ENCODE results near the gene CDH4. TPM values are rescaled to one million over a fixed set of nuclear protein-coding genes. Genes with fewer than 3 reads are reported as not detected.

The CDH4 gene
- total and polyA plus RNA-seq, 2 of the 4 experiments (the other 2 are of a cell fraction) = 1.6 to 3.5 TPM

DNA sequence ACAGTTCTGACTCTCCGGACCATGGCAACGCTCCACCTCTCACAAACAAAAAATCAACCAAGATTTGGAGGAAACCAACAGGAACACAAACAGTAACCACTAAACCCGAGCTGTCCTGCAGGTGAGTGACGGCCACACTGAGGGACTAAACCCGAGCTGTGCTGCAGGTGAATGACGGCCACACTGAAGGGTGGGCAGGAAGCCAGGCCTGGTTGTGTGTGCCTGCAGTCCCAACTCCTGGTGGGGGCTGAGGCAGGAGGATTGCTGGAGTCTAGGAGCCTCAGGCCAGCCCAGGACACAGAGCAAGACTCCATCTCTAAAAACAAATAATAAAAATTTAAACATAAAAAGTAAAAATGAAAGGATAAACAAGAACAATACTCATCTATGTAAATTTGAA, 733.0 kb downstream of the CDH4 start:
- H3K9ac ChIP-seq (ENCODE audit: low read depth, low read length) = no peak overlapping the region
- CTCF ChIA-PET = no interaction called here
- BruUV-seq (replicated peaks) = no TSS peak

More for the DNA sequence above, 733.0 kb downstream of the CDH4 start:
- Histone ChIP-seq H3K23ac (ENCODE audit: low read depth, low read length) (no peak overlapping the region), H2AFZ (replicated peaks; ENCODE audit: low read length, poor library complexity) (no peak overlapping the region), H2BK120ac (ENCODE audit: low read depth, low read length) (no peak overlapping the region), H4K20me1 (ENCODE audit: insufficient read depth, low read length) (no peaks in the 10 kb centered on the region; the same call in 1 of the 2 replicates), H4K5ac (ENCODE audit: low read depth, low read length) (no peak overlapping the region), H2BK20ac (ENCODE audit: low read depth, low read length) (no peak overlapping the region), H2AK9ac (replicated peaks; ENCODE audit: low read depth, low read length, poor library complexity) (no peak overlapping the region), H2BK5ac (ENCODE audit: low read depth, low read length, poor library complexity, severe bottlenecking) (no peak overlapping the region), H3K4me3 (ENCODE audit: insufficient read depth, low read depth, low read length) (no peak overlapping the region), H3K4ac (ENCODE audit: low read depth, low read length) (no peak overlapping the region), H3K9me1 (ENCODE audit: insufficient read depth, low read length) (peaks cover 2% of the 10 kb centered on the region; the same call in 1 of the 2 replicates), H3K27ac (ENCODE audit: insufficient read depth, low read length) (no peak overlapping the region), H3K79me1 (ENCODE audit: low read depth in 1 of 2, low read length in 2 of 2) (peaks cover 6% of the 10 kb centered on the region in 2 experiments), H2AK5ac (ENCODE audit: low read depth, low read length) (no peak overlapping the region), H3K18ac (ENCODE audit: low read depth, low read length) (no peak overlapping the region), H3K4me1 (ENCODE audit: control insufficient read depth, insufficient read depth, low read length) (no peaks in the 10 kb centered on the region), H2BK15ac (ENCODE audit: low read depth, low read length) (no peak overlapping the region), H4K91ac (ENCODE audit: insufficient read depth, low read depth, low read length) (no peak overlapping the region), H4K8ac (ENCODE audit: low read depth in 2 of 2, low read length in 2 of 2) (no peak overlapping the region), H3K9me3 (ENCODE audit: control insufficient read depth, insufficient read depth, low read length) (no peaks in the 10 kb centered on the region), H3K4me2 (ENCODE audit: low read depth, low read length) (no peak overlapping the region), H3K27me3 (ENCODE audit: control insufficient read depth, insufficient read depth, low read length) (no peaks in the 10 kb centered on the region), H3K14ac (replicated peaks; ENCODE audit: low read depth, low read length) (no peak overlapping the region), H3K36me3 (ENCODE audit: control insufficient read depth, insufficient read depth, low read length) (peaks cover 20% of the 10 kb centered on the region), H3K56ac (ENCODE audit: extremely low read depth, insufficient read depth, low read length) (no peak overlapping the region)
- TF ChIP-seq FOS (IDR thresholded peaks at IDR 0.05; ENCODE audit: low read depth, low read length) (no peak), CEBPB (IDR thresholded peaks at IDR 0.05; ENCODE audit: low read depth, low read length) (no peak), RFX5 (IDR thresholded peaks at IDR 0.05; ENCODE audit: low read depth, low read length) (no peak), CHD1 (IDR thresholded peaks at IDR 0.05; ENCODE audit: low read depth, low read length) (no peak), RAD21 (IDR thresholded peaks at IDR 0.05; ENCODE audit: low read length) (no peak), SMC3 (IDR thresholded peaks at IDR 0.05; ENCODE audit: low read depth, low read length) (no peak)
- TF ChIP-seq, protein P1, sequence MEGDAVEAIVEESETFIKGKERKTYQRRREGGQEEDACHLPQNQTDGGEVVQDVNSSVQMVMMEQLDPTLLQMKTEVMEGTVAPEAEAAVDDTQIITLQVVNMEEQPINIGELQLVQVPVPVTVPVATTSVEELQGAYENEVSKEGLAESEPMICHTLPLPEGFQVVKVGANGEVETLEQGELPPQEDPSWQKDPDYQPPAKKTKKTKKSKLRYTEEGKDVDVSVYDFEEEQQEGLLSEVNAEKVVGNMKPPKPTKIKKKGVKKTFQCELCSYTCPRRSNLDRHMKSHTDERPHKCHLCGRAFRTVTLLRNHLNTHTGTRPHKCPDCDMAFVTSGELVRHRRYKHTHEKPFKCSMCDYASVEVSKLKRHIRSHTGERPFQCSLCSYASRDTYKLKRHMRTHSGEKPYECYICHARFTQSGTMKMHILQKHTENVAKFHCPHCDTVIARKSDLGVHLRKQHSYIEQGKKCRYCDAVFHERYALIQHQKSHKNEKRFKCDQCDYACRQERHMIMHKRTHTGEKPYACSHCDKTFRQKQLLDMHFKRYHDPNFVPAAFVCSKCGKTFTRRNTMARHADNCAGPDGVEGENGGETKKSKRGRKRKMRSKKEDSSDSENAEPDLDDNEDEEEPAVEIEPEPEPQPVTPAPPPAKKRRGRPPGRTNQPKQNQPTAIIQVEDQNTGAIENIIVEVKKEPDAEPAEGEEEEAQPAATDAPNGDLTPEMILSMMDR (conservative IDR thresholded peaks at IDR 0.05; ENCODE audit: low read depth, low read length) = no peak
- DNase-seq = no peak
- dilution Hi-C loops (cut with HindIII; ENCODE audit: low sequenced_read_pairs, unreplicated experiment) (no loop called here), intact Hi-C loops (cut with micrococcal nuclease) (no loop called here), in situ Hi-C loops (cut with MboI; ENCODE audit: low sequenced_read_pairs) (no loop called here)
- POLR2A ChIA-PET (ENCODE audit: unreplicated experiment) = no interaction called here
- no peak for ATAC-seq (ENCODE audit: low read depth)
- 91% methylated on average over 5 of the region's 6 CpGs; no CpG with 5 or more reads in 1 of the 2 experiments for WGBS, 2 experiments (ENCODE audit: extremely low coverage in 2 of 2, insufficient read length in 1 of 2)

Measured in IMR-90 (cell line).